Coronary artery (tissue), 2 donors: ENCODE results near the gene SH3BP5L.
"Not testable (repeated sequence)": the region's sequence is repeated elsewhere in the genome, so short reads cannot be mapped to it uniquely, and the experiment has no call there.

ENCODE experiments used
- DNase-seq: peaks from one replicate; pipeline ENCODE4 v3.0.0-alpha.2; 2017; ENCODE audit warnings: low spot score
- H3K27ac ChIP-seq, 2 donors: fragments of 200-600 bp; sonication (generic); one replicate each; pipeline ENCODE4 v1.5.1; 2016 to 2019
- H3K4me3 ChIP-seq: fragments of 200-600 bp; sonication (generic); 2 replicates; pipeline ENCODE4 v1.5.1; 2016; ENCODE audit warnings: mild to moderate bottlenecking, moderate library complexity
- CTCF ChIP-seq: fragments of 200-600 bp; sonication (generic); IDR thresholded peaks from one replicate; pipeline ENCODE4 v1.5.1; 2019; ENCODE audit warnings: antibody characterized with exemption

The SH3BP5L gene

DNA sequence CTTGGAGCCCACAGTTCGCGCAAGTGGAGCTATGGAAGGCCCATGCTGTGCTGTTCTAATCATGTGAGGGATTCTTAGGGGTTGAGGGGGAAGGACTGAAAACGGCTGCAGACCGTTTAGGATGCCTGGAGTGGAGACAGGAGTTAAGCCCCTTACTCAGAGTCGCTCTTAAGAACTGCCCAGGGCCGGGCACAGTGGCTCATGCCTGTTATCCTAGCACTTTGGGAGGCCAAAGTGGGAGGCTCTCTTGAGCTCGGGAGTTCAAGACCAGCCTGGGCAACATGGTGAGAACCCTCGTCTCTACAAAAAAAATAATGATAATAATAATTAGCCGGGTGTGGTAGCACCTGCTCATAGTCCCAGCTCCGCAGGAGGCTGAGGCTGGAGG, 13.4 kb upstream of the SH3BP5L start:
- H3K4me3 ChIP-seq, result peak overlapping the region; percentile 100
- peak; percentile 73 for DNase-seq
- peak overlapping the region; percentile 100 for H3K27ac ChIP-seq
- no peak for TF ChIP-seq CTCF

DNA sequence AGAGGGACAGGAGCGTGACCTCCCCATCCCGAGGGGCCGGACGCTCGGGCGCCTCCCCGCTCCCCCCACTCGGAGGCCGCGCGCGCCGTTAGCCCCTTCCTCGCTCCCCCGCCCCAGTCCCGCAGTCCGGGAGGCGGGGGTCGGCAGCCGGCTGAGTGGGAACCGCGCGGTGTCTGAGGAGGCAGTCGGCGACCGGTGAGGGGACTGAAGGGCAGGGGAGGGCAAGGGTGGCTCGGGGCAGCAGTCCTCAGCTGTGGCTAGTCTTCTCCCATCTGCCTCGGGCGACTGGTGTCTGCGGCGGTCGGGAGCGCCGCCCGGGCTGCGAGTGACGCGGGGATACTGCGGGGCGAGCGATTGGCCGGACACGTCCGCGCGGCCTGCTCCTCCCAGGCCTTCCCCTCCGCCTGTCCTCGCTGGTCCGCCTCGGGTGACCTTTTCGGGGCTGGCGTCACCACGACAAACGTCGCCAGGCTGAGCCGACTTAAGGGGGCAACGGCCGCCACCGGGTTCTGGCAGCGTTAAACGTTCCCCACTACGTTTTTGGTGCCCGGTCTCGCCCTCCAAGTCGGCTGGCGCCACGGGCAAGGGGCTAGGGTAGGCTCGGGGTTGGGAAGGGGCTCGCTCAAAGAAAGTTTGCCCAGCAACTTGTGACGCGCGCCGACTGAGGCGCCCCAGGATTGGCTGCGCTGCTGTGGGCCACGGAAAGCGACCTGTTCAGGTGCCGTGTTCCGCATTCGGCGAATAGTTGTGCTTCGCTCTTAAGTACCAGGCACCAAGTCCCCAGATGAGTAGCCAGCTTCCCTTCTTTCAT, 12.8 kb upstream of the SH3BP5L start:
- H3K4me3 ChIP-seq, result peak overlapping the region; percentile 100
- no peak for TF ChIP-seq CTCF
- DNase-seq, result peak; percentile 97

GRCh38 chr1:248837781-248838356, 12.2 kb upstream of the SH3BP5L start, which contains the start of gene ZNF672:
Gene ZNF672, plus strand, starts transcription at chr1:248838224. Its CDS starts 9,051 bp downstream, at chr1:248847275.
- peak; percentile 100 for DNase-seq
- peak within 1 kb of the TSS; percentile 100 for H3K27ac ChIP-seq
- peak within 1 kb of the TSS; percentile 100 for H3K4me3 ChIP-seq
- TF ChIP-seq CTCF, result no peak

More for the DNA sequence above, 12.8 kb upstream of the SH3BP5L start:
- H3K27ac ChIP-seq, result peak overlapping the region; percentile 100

- H3K4me3 ChIP-seq, result peak overlapping the region; percentile 100
- H3K27ac ChIP-seq, result peak overlapping the region; percentile 100
- DNase-seq, result peak; percentile 61
- TF ChIP-seq CTCF, result no peak
These were observed 11.5 kb upstream of the SH3BP5L start for GRCh38 chr1:248837045-248837780.

DNA sequence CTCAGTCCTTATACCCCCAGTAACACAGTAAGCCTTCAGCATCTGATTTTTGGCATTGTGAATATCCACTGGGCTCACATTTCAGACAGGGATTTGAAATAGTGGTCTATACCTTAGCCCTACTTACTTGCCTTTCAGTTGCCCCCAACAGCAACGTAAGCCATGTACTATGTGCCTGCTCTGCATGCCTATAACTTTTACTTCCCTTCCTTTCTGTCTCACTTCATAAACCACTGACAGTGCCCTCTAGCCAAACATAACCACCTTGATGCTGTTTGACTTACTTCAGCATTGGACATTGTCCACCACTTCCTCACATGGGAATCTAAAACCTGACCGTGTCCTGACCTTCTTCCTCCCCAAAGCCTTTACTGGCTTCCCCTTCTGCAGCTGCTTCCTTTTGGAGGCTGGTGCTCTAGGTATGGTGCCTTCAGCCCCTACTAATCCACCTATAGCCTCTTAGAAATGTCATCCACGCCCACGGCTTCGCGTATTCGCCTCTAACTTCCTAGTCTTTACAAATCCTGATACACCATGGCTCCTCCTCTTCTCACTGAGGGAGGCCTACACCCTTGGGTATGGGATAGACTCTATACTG, 8.7 kb upstream of the SH3BP5L start:
- Histone ChIP-seq H3K27ac (no peak overlapping the region), H3K4me3 (no peak overlapping the region)
- TF ChIP-seq CTCF, result no peak
- no peak for DNase-seq

- H3K4me3 ChIP-seq, result no peak overlapping the region
- H3K27ac ChIP-seq, result no peak overlapping the region
- TF ChIP-seq CTCF, result no peak
- no peak for DNase-seq
These were observed 6.1 kb upstream of the SH3BP5L start for GRCh38 chr1:248831842-248832241.

- H3K27ac ChIP-seq, H3K4me3 ChIP-seq, DNase-seq: not testable (repeated sequence)
These were observed 5.0 kb upstream of the SH3BP5L start for GRCh38 chr1:248830718-248831017.
